CD4-positive, alpha-beta T cell treated with Interferon gamma for 1 hour (primary cell): ENCODE data around the gene TAS2R3.
A peak's percentile ranks its signal among the peaks of the same experiment; 100 is the strongest.
"Not testable (repeated sequence)": the region's sequence is repeated elsewhere in the genome, so short reads cannot be mapped to it uniquely, and the experiment has no call there.

Source experiments
- DNase-seq: peaks from one replicate; pipeline ENCODE4 v3.0.0-alpha.2; 2020

The TAS2R3 gene, protein sequence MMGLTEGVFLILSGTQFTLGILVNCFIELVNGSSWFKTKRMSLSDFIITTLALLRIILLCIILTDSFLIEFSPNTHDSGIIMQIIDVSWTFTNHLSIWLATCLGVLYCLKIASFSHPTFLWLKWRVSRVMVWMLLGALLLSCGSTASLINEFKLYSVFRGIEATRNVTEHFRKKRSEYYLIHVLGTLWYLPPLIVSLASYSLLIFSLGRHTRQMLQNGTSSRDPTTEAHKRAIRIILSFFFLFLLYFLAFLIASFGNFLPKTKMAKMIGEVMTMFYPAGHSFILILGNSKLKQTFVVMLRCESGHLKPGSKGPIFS

GRCh38 chr7:141763797-141764196, at the start of gene TAS2R3:
TAS2R3 (plus strand) TSS chr7:141764097; CDS start chr7:141764159, 62 bp downstream.
- no peak for DNase-seq

DNA sequence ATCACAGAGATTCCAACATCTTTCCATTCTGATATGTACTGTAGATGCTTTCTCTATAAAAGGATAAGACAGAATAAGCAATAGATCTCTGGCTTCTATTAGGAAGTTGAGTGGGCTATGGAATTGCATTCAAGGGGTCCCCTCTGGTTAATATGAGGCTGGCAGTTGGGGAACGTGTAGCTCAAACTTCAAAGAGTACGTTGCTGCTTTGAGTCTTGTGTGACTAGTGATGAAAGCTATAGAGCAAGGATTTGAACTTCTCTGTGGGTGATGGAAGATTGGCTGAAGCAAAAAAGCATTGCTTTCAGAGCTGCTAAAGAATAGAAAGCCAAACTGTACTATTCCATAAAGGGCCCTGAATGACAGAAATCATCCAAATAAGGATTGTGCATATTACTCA, 49.3 kb upstream of the TAS2R3 start:
- no peak for DNase-seq

- no peak for DNase-seq
Observed at GRCh38 chr7:141715018-141715417, 48.9 kb upstream of the TAS2R3 start.

DNA sequence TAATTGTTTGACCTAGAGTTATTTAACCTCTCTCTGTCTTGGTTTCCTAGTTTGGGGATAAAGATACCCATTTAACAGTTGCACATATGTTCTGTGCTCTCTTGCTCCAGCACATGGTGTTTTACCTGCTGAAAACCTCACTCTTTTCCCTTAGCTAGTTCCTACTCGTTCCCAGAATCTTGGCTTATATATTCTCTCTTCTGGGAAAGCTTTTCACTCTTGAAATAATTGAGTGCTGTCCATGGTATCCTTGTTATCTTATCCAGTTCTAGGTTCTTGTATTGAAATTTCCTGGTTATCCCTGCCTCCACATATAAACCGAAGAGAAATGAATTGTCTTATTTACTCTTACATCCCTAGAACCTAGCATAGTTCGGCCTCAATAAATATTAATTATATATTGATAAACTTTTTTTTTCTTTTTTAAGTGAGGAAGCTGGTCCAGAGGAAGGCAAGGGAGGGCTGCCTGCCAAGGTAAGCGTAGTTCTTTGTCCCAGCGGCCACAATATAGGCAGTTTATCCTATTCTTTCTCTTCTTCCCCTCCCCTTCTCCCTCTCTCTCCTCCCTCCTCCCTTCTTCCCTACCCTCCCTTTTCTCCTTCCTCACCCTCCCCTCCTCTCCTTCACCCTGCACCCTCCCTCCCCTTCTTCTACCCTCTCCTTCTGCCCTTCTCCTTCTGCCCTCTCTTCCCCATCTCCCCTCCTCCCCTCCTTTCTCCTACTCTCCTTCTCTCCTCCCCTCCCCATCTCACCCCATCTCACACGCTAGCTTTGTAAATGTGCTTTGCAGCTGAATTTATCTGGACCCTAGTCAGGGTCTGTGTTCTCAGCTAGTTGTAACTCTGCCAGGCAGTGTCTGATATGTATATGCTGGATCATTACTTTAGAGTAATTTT, 47.9 kb upstream of the TAS2R3 start:
- no peak for DNase-seq

- no peak for DNase-seq
Observed at GRCh38 chr7:141717450-141717849, 46.4 kb upstream of the TAS2R3 start.

DNA sequence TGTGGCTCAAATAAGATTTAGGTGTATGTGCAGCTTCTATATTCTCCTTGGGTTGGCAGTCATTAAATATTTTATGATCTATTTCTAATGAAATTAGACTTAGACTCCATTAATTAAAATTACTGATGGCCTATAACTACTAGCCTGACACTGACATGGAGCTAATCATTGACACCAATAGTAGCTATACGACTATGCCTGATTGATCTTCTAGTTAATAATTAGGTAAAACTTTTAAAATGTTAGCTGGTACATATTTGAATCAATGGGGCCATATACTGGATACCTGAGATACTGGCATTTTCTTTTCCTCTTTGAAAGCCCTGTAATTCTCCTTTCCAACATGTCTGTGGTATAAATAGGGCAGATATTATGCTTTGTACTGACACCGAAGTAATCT, 41.4 kb upstream of the TAS2R3 start:
- DNase-seq, result no peak

GRCh38 chr7:141729020-141729419, 34.9 kb upstream of the TAS2R3 start:
- DNase-seq, result no peak

GRCh38 chr7:141731476-141732149, 32.3 kb upstream of the TAS2R3 start:
- DNase-seq, result no peak

- DNase-seq, result peak; percentile 18
Observed at GRCh38 chr7:141737118-141737835, 26.6 kb upstream of the TAS2R3 start.

GRCh38 chr7:141737836-141738591, 25.9 kb upstream of the TAS2R3 start, which contains the start of gene SSBP1:
SSBP1 (plus strand) TSS chr7:141738358; CDS start chr7:141739167, 809 bp downstream.
- peak; percentile 90 for DNase-seq

DNA sequence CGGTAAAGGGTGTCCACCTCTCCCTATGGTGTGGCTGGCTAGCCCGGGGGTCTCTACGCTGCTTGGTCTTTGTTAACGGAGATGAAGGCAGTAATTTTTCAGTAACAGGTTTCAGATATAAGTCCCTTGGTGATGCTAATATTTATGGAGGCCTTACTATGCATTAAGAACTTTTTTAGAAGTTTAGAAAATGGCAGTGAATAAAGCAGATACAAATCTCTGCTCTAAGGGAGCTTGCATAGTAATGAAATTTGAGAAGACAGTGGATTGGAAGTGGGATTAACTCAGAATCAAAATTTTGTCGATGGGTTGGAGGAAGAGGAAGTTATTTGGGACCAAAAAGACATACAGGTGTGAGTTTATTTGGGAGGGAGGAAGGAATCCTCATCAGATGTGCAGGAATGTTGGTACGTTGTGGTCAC, 25.3 kb upstream of the TAS2R3 start:
- DNase-seq, result no peak

DNA sequence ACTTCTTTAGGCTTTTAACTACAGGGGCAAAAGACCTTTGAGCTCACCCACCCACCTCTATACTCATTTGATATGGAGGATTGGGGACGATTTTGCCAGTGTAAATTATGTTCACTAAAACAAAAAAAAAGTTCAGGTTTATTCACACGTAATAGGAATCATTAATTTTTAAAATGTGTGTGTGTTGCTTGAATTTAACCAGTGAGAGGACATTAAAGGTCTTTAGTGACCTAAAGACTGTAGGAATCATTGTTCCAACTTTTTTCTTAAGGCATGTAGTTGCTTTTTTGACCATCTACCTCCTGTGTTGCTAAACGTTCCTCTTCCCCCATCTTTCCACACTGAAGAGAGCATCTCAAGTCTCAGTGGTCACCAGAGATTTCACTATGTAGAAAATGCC, 24.6 kb upstream of the TAS2R3 start:
- DNase-seq, result no peak

- no peak for DNase-seq
Observed at GRCh38 chr7:141742229-141742628, 21.7 kb upstream of the TAS2R3 start.

GRCh38 chr7:141744131-141744530, 19.8 kb upstream of the TAS2R3 start:
- DNase-seq, result no peak

DNA sequence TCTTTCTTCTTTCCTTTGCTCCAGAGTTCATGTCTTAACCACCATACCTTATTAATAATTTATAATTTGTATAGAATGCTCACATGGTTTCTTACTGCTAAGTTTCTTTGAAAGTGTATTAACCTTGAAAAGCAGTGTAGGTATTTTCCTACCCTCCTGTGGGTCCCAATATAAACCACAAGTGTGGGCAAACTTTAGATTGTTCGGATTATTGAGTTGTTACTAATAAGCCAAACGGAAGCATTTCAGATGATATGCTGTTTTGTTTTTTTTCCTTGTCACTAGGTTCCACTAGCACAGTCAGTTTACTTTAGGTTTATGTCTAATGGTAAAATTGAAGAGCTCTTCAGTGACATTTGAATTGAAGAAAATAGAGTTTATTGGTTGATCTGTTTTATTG, 15.5 kb upstream of the TAS2R3 start:
- DNase-seq, result no peak

DNA sequence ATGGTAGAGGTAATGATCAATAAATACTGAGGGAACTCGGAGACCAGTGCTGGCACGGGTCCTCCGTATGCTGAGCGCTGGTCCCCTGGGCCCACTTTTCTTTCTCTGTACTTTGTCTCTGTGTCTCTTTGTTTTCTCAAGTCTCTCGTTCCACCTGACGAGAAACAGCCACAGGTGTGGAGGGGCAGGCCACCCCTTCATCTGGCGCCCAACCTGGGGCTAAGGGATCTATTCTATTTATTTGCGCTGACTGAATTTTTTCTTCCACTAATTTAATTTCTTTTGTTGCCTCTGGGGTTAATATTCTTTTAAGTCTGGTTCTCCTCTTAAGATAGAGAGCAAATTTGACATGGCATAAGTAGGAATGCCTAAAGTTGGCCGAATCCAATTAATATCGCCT, 12.0 kb upstream of the TAS2R3 start:
- DNase-seq, result not testable (repeated sequence)

- no peak for DNase-seq
Observed at GRCh38 chr7:141752634-141753033, 11.3 kb upstream of the TAS2R3 start.

- DNase-seq, result no peak
Observed at GRCh38 chr7:141754939-141755338, 9.0 kb upstream of the TAS2R3 start.

- DNase-seq, result not testable (repeated sequence)
Observed at GRCh38 chr7:141770083-141770583, 6.2 kb downstream of the TAS2R3 start.

GRCh38 chr7:141776374-141776773, 12.5 kb downstream of the TAS2R3 start, which contains the start of gene TAS2R4:
TAS2R4 (plus strand) TSS chr7:141776674; CDS start chr7:141778489, 1,815 bp downstream.
- DNase-seq, result no peak
